Right forelimb (tissue), 1 donor: ENCODE measurements around the gene GJC2.

Source experiments
- DNase-seq: peaks from one replicate; pipeline ENCODE4 v3.0.0-alpha.2; 2018

GJC2 gene

GRCh38 chr1:228114827-228115226, 34.9 kb upstream of the GJC2 start:
- DNase-seq = no peak

- DNase-seq = no peak
Measured at GRCh38 chr1:228117335-228117734, 32.4 kb upstream of the GJC2 start.

- DNase-seq = no peak
Measured at GRCh38 chr1:228118040-228118439, 31.7 kb upstream of the GJC2 start.

GRCh38 chr1:228120351-228120750, 29.4 kb upstream of the GJC2 start:
- DNase-seq = no peak

- DNase-seq = no peak
Measured at GRCh38 chr1:228120857-228121489, 28.8 kb upstream of the GJC2 start.

GRCh38 chr1:228122921-228123441, 26.7 kb upstream of the GJC2 start:
- DNase-seq = no peak

GRCh38 chr1:228123505-228123904, 26.2 kb upstream of the GJC2 start:
- DNase-seq = no peak

GRCh38 chr1:228125185-228125584, 24.5 kb upstream of the GJC2 start:
- DNase-seq = no peak

GRCh38 chr1:228131766-228132165, 18.0 kb upstream of the GJC2 start:
- no peak for DNase-seq

- DNase-seq = no peak
Measured at GRCh38 chr1:228134591-228134990, 15.1 kb upstream of the GJC2 start.

GRCh38 chr1:228136901-228137300, 12.8 kb upstream of the GJC2 start:
- DNase-seq = no peak

GRCh38 chr1:228139406-228139930, 10.3 kb upstream of the GJC2 start:
- DNase-seq = no peak

- DNase-seq = peak; percentile 99
Measured at GRCh38 chr1:228139931-228140723, 9.6 kb upstream of the GJC2 start, which contains the start of gene GUK1. Gene GUK1, plus strand, starts transcription at chr1:228140279. Its CDS starts 24 bp downstream, at chr1:228140303.

GRCh38 chr1:228140724-228141225, 9.0 kb upstream of the GJC2 start:
- no peak for DNase-seq

- no peak for DNase-seq
Measured at GRCh38 chr1:228141226-228142044, 8.3 kb upstream of the GJC2 start.

- DNase-seq = peak; percentile 52
Measured at GRCh38 chr1:228142155-228142691, 7.5 kb upstream of the GJC2 start.

GRCh38 chr1:228142701-228143136, 7.0 kb upstream of the GJC2 start:
- DNase-seq = no peak

- DNase-seq = no peak
Measured at GRCh38 chr1:228143480-228144192, 6.1 kb upstream of the GJC2 start.

GRCh38 chr1:228144193-228144992, 5.3 kb upstream of the GJC2 start:
- DNase-seq = no peak

- no peak for DNase-seq
Measured at GRCh38 chr1:228144993-228145343, 4.8 kb upstream of the GJC2 start.
